GM19328 (cell line): ENCODE results near the gene BTRC.

Experiments used
- ATAC-seq: cut with Tn5 transposase; IDR thresholded peaks from one replicate; pipeline ENCODE4 v1.9.1; 2021; ENCODE audit warnings: mild to moderate bottlenecking, moderate library complexity; ENCODE audit not compliant: unreplicated experiment

Gene BTRC

GRCh38 chr10:101441541-101442455, 87.8 kb downstream of the BTRC start:
- ATAC-seq, result no peak

GRCh38 chr10:101442456-101442800, 88.5 kb downstream of the BTRC start:
- no peak for ATAC-seq

- no peak for ATAC-seq
These were observed 90.3 kb downstream of the BTRC start for GRCh38 chr10:101444058-101444898.

- ATAC-seq, result no peak
These were observed 92.1 kb downstream of the BTRC start for GRCh38 chr10:101446071-101446470.

- ATAC-seq, result no peak
These were observed 93.0 kb downstream of the BTRC start for GRCh38 chr10:101446947-101447346.

- ATAC-seq, result no peak
These were observed 93.5 kb downstream of the BTRC start for GRCh38 chr10:101447477-101447876.

- no peak for ATAC-seq
These were observed 96.5 kb downstream of the BTRC start for GRCh38 chr10:101450277-101451080.

GRCh38 chr10:101451261-101451660, 97.3 kb downstream of the BTRC start:
- ATAC-seq, result no peak

- no peak for ATAC-seq
These were observed 97.7 kb downstream of the BTRC start for GRCh38 chr10:101451667-101452069.

- no peak for ATAC-seq
These were observed 98.2 kb downstream of the BTRC start for GRCh38 chr10:101452176-101452575.

- ATAC-seq, result no peak
These were observed 98.6 kb downstream of the BTRC start for GRCh38 chr10:101452593-101452992.

GRCh38 chr10:101453318-101453717, 99.4 kb downstream of the BTRC start:
- ATAC-seq, result no peak

GRCh38 chr10:101453791-101454718, 100.1 kb downstream of the BTRC start:
- ATAC-seq, result no peak

GRCh38 chr10:101458869-101459268, 104.9 kb downstream of the BTRC start:
- ATAC-seq, result no peak

- no peak for ATAC-seq
These were observed 110.1 kb downstream of the BTRC start for GRCh38 chr10:101464082-101464481.

GRCh38 chr10:101464599-101464998, 110.6 kb downstream of the BTRC start:
- ATAC-seq, result no peak

- no peak for ATAC-seq
These were observed 112.3 kb downstream of the BTRC start for GRCh38 chr10:101466016-101466912.

- ATAC-seq, result no peak
These were observed 113.4 kb downstream of the BTRC start for GRCh38 chr10:101467286-101467770.

GRCh38 chr10:101468159-101468558, 114.2 kb downstream of the BTRC start:
- no peak for ATAC-seq
